PC-9 (cell line): ENCODE measurements around the gene GIMAP1.

Experiments
- CTCF ChIP-seq: fragments of 200-600 bp; sonication (generic); conservative IDR thresholded peaks from 2 replicates; pipeline ENCODE4 v1.6.1; 2017; ENCODE audit warnings: mixed run types, antibody characterized with exemption, mild to moderate bottlenecking, moderate library complexity
- EZH2 ChIP-seq: fragments of 200-600 bp; sonication (generic); IDR thresholded peaks from 2 replicates; pipeline ENCODE4 v1.8.0; 2017; ENCODE audit warnings: antibody characterized with exemption, low read depth

DNA sequence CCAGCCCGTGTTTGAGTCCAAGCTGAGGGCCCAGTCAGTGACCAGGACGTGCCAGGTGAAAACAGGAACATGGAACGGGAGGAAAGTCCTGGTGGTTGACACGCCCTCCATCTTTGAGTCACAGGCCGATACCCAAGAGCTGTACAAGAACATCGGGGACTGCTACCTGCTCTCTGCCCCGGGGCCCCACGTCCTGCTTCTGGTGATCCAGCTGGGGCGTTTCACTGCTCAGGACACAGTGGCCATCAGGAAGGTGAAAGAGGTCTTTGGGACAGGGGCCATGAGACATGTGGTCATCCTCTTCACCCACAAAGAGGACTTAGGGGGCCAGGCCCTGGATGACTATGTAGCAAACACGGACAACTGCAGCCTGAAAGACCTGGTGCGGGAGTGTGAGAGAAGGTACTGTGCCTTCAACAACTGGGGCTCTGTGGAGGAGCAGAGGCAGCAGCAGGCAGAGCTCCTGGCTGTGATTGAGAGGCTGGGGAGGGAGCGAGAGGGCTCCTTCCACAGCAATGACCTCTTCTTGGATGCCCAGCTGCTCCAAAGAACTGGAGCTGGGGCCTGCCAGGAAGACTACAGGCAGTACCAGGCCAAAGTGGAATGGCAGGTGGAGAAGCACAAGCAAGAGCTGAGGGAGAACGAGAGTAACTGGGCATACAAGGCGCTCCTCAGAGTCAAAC is 26.0 kb downstream of the GIMAP1 start:
- TF ChIP-seq CTCF = no peak
- TF ChIP-seq EZH2 = no peak
